Smooth muscle cell (in vitro differentiated cells): Measurements from ENCODE around the gene SGMS1. TPM values are rescaled to one million over a fixed set of nuclear protein-coding genes. Genes with fewer than 3 reads are reported as not detected.

Experiments
- DNase-seq: peaks from one replicate; lab custom pipeline; 2025; ENCODE audit not compliant: unreplicated experiment; lab: John Stamatoyannopoulos, UW
- H2AFZ ChIP-seq: fragments of 200-600 bp; sonication (generic); 2 replicates; pipeline ENCODE4 v1.6.0; 2016; ENCODE audit warnings: antibody characterized with exemption, low read depth, mild to moderate bottlenecking
- H3F3A ChIP-seq: fragments of 200-600 bp; sonication (generic); 2 replicates; pipeline ENCODE4 v1.6.0; 2017; ENCODE audit warnings: antibody characterized with exemption, low read depth
- H3K27ac ChIP-seq: fragments of 200-600 bp; sonication (generic); 2 replicates; pipeline ENCODE4 v1.5.1; 2016; ENCODE audit warnings: low read depth, mild to moderate bottlenecking
- H3K27me3 ChIP-seq: fragments of 200-600 bp; sonication (generic); 2 replicates; pipeline ENCODE4 v1.6.1; 2016; ENCODE audit warnings: low read depth, mild to moderate bottlenecking
- H3K36me3 ChIP-seq: fragments of 200-600 bp; sonication (generic); 2 replicates; pipeline ENCODE4 v1.5.1; 2016; ENCODE audit warnings: low read depth
- H3K4me1 ChIP-seq: fragments of 200-600 bp; sonication (generic); 2 replicates; pipeline ENCODE4 v1.5.1; 2016; ENCODE audit warnings: low read depth
- H3K4me2 ChIP-seq: fragments of 200-600 bp; sonication (generic); 2 replicates; pipeline ENCODE4 v1.6.0; 2016; ENCODE audit warnings: mild to moderate bottlenecking
- H3K4me3 ChIP-seq: fragments of 200-600 bp; sonication (generic); 2 replicates; pipeline ENCODE4 v1.5.1; 2016; ENCODE audit warnings: mild to moderate bottlenecking
- H3K79me2 ChIP-seq: fragments of 200-600 bp; sonication (generic); 2 replicates; pipeline ENCODE4 v1.6.0; 2016; ENCODE audit warnings: low read depth, mild to moderate bottlenecking
- H3K9ac ChIP-seq: fragments of 200-600 bp; sonication (generic); 2 replicates; pipeline ENCODE4 v1.6.0; 2016; ENCODE audit warnings: low read depth
- H3K9me3 ChIP-seq: fragments of 200-600 bp; sonication (generic); replicated peaks from 2 replicates; pipeline ENCODE4 v1.5.1; 2016; ENCODE audit warnings: low read depth
- H4K20me1 ChIP-seq: fragments of 200-600 bp; sonication (generic); 2 replicates; pipeline ENCODE4 v1.6.0; 2016; ENCODE audit warnings: low read depth
- WGBS: methylation state at CpG from one replicate; pipeline ENCODE4 v1.1.7; 2016; ENCODE audit warnings: low lambda C conversion rate; 5-methylcytosine and 5-hydroxymethylcytosine counted together
- polyA plus RNA-seq: library from polyadenylated mRNA; unstranded; fragments of >200 nt; fragmentation: Nextera tagmentation; extraction: Ambion mirVana; gene quantifications from 2 replicates; pipeline ENCODE4 v1.2.1, GENCODE V29; 2016
- total RNA-seq: library from RNA; depleted of rRNA; stranded (reverse); fragments of >200 nt; gene quantifications from 2 replicates; pipeline ENCODE4 v1.2.3, GENCODE V29; 2014
- TF ChIP-seq, protein P1 (sequence below): fragments of 200-600 bp; sonication (generic); IDR thresholded peaks from 2 replicates; pipeline ENCODE4 v1.5.1; 2017; ENCODE audit warnings: borderline replicate concordance, mild to moderate bottlenecking, antibody characterized with exemption; ENCODE audit not compliant: insufficient read depth, poor library complexity, severe bottlenecking

Gene SGMS1
- total and polyA plus RNA-seq, 2 experiments from 2014 or later: 4.0 to 14.3 TPM

DNA sequence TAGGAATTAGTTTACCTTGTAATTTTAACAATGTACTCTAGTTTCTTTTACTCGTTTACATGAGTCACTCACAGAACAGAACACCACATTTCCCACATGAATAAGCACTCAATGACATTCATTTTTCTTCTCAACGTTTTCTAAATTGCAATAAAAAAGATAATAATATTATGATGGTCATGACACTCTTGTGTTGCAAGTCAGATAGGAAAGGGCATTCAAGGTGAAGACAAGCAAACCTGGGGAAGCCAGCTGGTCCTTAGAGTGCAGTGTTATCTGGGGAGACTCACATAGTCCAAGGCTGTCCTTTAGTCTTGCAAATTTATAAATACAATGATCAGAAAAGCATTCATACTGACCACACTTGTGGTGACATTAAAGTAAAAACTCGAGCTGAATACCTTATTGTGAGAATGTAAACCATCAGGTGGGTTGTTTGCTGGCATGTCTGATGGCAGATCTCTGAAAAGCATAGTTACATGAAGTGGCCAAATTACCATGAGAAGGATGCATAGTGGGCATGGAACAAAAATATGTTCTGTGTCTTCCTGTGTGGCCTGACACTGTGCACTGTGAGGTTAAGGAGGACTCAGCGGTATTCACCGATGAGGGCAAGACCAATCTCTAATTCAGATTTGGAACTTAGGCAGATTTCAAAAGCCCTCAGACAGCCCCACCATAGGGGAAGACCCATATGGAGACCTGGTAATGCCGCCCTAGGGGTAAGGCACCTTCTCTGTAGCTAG lies 213.5 kb downstream of the SGMS1 start:
- 71% methylated on average over 6 of the region's 6 CpGs for WGBS
- no peak overlapping the region for H3K9ac ChIP-seq
- peaks cover 11% of the 10 kb centered on the region for H3K79me2 ChIP-seq
- no peaks in the 10 kb centered on the region for H3K27me3 ChIP-seq
- no peak for DNase-seq
- peaks cover 14% of the 10 kb centered on the region for H4K20me1 ChIP-seq
- no peak overlapping the region for H3K27ac ChIP-seq
- H3K4me3 ChIP-seq: no peak overlapping the region
- H3K9me3 ChIP-seq: no peaks in the 10 kb centered on the region
- H3K36me3 ChIP-seq: no peaks in the 10 kb centered on the region
- H2AFZ ChIP-seq: no peak overlapping the region
- no peaks in the 10 kb centered on the region for H3K4me1 ChIP-seq
- no peak overlapping the region for H3K4me2 ChIP-seq
- no peaks in the 10 kb centered on the region for H3F3A ChIP-seq
- TF ChIP-seq, protein P1, sequence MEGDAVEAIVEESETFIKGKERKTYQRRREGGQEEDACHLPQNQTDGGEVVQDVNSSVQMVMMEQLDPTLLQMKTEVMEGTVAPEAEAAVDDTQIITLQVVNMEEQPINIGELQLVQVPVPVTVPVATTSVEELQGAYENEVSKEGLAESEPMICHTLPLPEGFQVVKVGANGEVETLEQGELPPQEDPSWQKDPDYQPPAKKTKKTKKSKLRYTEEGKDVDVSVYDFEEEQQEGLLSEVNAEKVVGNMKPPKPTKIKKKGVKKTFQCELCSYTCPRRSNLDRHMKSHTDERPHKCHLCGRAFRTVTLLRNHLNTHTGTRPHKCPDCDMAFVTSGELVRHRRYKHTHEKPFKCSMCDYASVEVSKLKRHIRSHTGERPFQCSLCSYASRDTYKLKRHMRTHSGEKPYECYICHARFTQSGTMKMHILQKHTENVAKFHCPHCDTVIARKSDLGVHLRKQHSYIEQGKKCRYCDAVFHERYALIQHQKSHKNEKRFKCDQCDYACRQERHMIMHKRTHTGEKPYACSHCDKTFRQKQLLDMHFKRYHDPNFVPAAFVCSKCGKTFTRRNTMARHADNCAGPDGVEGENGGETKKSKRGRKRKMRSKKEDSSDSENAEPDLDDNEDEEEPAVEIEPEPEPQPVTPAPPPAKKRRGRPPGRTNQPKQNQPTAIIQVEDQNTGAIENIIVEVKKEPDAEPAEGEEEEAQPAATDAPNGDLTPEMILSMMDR: no peak

DNA sequence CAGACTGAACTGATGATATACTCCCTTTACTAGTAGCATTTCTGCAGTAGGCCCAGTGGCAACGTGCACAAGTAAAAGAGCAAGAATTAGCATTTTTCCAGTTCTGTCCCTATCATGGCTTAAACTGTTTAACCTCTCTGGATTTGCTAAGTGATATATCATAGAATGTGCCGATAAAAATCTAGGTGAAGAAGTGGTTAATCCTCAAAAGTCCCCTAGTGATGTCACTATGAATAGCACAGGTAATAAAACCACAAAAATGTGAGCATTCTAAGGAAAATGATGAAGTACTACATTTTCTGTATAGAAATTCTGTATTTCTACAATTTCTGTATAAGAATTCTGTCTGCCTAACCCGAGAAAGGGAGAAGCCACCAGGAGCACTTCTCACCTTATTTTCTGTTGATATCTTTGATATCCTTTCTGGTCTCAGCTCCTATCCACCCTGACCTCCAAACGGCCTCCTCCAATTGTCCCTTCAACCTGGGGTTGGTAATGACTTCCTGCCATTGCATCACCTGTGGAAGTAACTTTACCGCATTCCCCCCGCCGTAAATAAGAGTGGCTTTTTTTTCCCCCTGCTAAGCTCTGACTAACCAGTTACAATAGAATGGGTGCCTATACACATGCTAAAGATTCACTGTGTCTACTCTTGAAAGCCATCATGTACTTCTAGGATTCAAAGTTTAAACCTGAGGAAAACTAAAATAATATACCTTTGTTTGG lies 216.5 kb downstream of the SGMS1 start:
- H3K79me2 ChIP-seq: peaks cover 4% of the 10 kb centered on the region
- 74% methylated on average over 7 of the region's 7 CpGs for WGBS
- H3K9me3 ChIP-seq: no peaks in the 10 kb centered on the region
- no peak for DNase-seq
- TF ChIP-seq, protein P1: no peak
- H3K4me1 ChIP-seq: no peaks in the 10 kb centered on the region
- H2AFZ ChIP-seq: no peak overlapping the region
- no peak overlapping the region for H3K4me2 ChIP-seq
- no peaks in the 10 kb centered on the region for H3F3A ChIP-seq
- no peaks in the 10 kb centered on the region for H3K36me3 ChIP-seq
- H3K27ac ChIP-seq: no peak overlapping the region
- no peaks in the 10 kb centered on the region for H3K27me3 ChIP-seq
- H3K4me3 ChIP-seq: no peak overlapping the region
- peaks cover 5% of the 10 kb centered on the region for H4K20me1 ChIP-seq
- H3K9ac ChIP-seq: no peak overlapping the region

DNA sequence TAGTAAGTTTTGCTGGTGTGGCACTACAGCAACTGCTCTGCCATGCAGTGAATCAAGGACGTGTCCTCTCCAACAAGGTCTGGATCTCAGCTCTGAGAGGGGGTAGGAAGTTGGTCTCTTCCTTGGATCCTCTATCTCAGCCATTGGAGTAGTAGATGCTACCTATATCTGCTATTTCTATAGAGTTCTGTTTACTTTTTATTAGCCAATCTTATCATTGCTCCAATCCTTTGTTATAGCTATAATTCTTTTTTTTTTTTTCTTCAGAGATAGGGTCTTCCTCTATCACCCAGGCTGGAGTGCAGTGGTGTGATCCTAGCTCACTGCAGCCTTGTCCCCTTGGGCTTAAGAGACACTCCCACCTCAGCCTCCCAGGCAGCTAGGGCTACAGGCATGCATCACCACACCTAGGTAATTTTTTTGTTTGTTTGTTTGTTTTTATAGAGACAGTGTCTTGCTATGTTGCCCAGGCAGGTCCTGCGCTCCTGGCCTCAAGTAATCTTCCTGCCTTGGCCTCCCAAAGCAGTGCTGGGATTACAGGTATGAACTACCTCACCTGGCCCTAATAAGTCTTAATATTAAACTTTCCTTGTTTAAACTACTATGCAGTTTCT lies 217.2 kb downstream of the SGMS1 start:
- Histone ChIP-seq H3K4me2 (no peak overlapping the region), H3K79me2 (peaks cover 4% of the 10 kb centered on the region)
- TF ChIP-seq, protein P1: no peak

More for the DNA sequence above, 217.2 kb downstream of the SGMS1 start:
- H3K4me3 ChIP-seq: no peak overlapping the region
- no peaks in the 10 kb centered on the region for H3K4me1 ChIP-seq
- 100% methylated on average over 2 of the region's 2 CpGs for WGBS
- no peak for DNase-seq
- H3K27ac ChIP-seq: no peak overlapping the region
- H3K36me3 ChIP-seq: no peaks in the 10 kb centered on the region
- no peak overlapping the region for H2AFZ ChIP-seq
- H3K9me3 ChIP-seq: no peaks in the 10 kb centered on the region
- H3K9ac ChIP-seq: no peak overlapping the region
- no peaks in the 10 kb centered on the region for H3K27me3 ChIP-seq
- H3F3A ChIP-seq: no peaks in the 10 kb centered on the region
- peaks cover 5% of the 10 kb centered on the region for H4K20me1 ChIP-seq
